OCI-LY1 (cell line): ENCODE data around the gene ANKRD30B.
"Not testable (repeated sequence)": the region's sequence is repeated elsewhere in the genome, so short reads cannot be mapped to it uniquely, and the experiment has no call there.

Experiments used
- H2AFZ ChIP-seq: fragments of 200-600 bp; sonication (generic), shearing (Covaris generic); 2 replicates; pipeline ENCODE4 v1.6.0; 2014; ENCODE audit warnings: antibody characterized with exemption, mild to moderate bottlenecking, low read length
- H3F3A ChIP-seq: fragments of 200-600 bp; sonication (generic), shearing (Covaris generic); 2 replicates; pipeline ENCODE4 v1.6.0; 2014; ENCODE audit warnings: mild to moderate bottlenecking, antibody characterized with exemption, low read length, moderate library complexity; ENCODE audit not compliant: insufficient read depth
- H3K27ac ChIP-seq: fragments of 200-600 bp; sonication (generic); 2 replicates; pipeline ENCODE4 v1.5.1; 2014; ENCODE audit warnings: low read length, mixed run types, mild to moderate bottlenecking, low read depth; ENCODE audit not compliant: poor library complexity, severe bottlenecking
- H3K27me3 ChIP-seq: fragments of 200-600 bp; sonication (generic); 2 replicates; pipeline ENCODE4 v1.6.0; 2014; ENCODE audit warnings: antibody characterized with exemption, mild to moderate bottlenecking, low read length, moderate library complexity; ENCODE audit not compliant: insufficient read depth
- H3K36me3 ChIP-seq: fragments of 200-600 bp; sonication (generic); 2 replicates; pipeline ENCODE4 v1.6.1; 2014; ENCODE audit warnings: mild to moderate bottlenecking, antibody characterized with exemption, low read length, moderate library complexity, mixed read lengths; ENCODE audit not compliant: insufficient read depth
- H3K4me1 ChIP-seq: fragments of 200-600 bp; sonication (generic); 2 replicates; pipeline ENCODE4 v1.5.1; 2014; ENCODE audit warnings: mild to moderate bottlenecking, low read length, moderate library complexity; ENCODE audit not compliant: insufficient read depth, severe bottlenecking
- H3K4me2 ChIP-seq: fragments of 200-600 bp; sonication (generic), shearing (Covaris generic); 2 replicates; pipeline ENCODE4 v1.6.1; 2014; ENCODE audit warnings: low read length
- H3K4me3 ChIP-seq: fragments of 200-600 bp; sonication (generic); 2 replicates; pipeline ENCODE4 v1.5.1; 2014; ENCODE audit warnings: low read length, low read depth, mild to moderate bottlenecking, mixed read lengths; ENCODE audit not compliant: poor library complexity, severe bottlenecking
- H3K79me2 ChIP-seq: fragments of 200-600 bp; shearing (Covaris generic); 2 replicates; pipeline ENCODE4 v1.6.1; 2016; ENCODE audit warnings: mixed run types, low read length, mixed read lengths; ENCODE audit not compliant: insufficient read depth
- H3K9ac ChIP-seq: fragments of 200-600 bp; sonication (generic), shearing (Covaris generic); 2 replicates; pipeline ENCODE4 v1.6.1; 2014; ENCODE audit warnings: mild to moderate bottlenecking, low read length, mixed read lengths
- H3K9me2 ChIP-seq: fragments of 200-600 bp; sonication (generic), shearing (Covaris generic); 2 replicates; pipeline ENCODE4 v1.6.1; 2014; ENCODE audit warnings: low read depth, mild to moderate bottlenecking, low read length, mixed read lengths
- H3K9me3 ChIP-seq: fragments of 200-600 bp; shearing (Covaris generic); 2 replicates; pipeline ENCODE4 v1.6.1; 2014; ENCODE audit warnings: low read length, mixed read lengths
- H4K20me1 ChIP-seq: fragments of 200-600 bp; sonication (generic), shearing (Covaris generic); 2 replicates; pipeline ENCODE4 v1.6.0; 2016; ENCODE audit warnings: mild to moderate bottlenecking, low read length; ENCODE audit not compliant: insufficient read depth
- CTCF ChIP-seq: fragments of 200-600 bp; sonication (generic), shearing (Covaris generic); IDR thresholded peaks from 2 replicates; pipeline ENCODE4 v1.5.1; 2017; ENCODE audit warnings: mild to moderate bottlenecking, antibody characterized with exemption, low read length, moderate library complexity, mixed read lengths
- EZH2 ChIP-seq: fragments of 200-600 bp; sonication (generic), shearing (Covaris generic); IDR thresholded peaks from 2 replicates; pipeline ENCODE4 v1.8.0; 2017; ENCODE audit warnings: borderline replicate concordance, mixed run types, mild to moderate bottlenecking, antibody characterized with exemption, low read length, moderate library complexity, mixed read lengths

ANKRD30B gene

GRCh38 chr18:14781671-14782070, 33.7 kb downstream of the ANKRD30B start:
- Histone ChIP-seq H2AFZ (0 out of 2 replicates have a peak overlapping the region, but pooled peaks have one; percentile 42), H3K36me3 (no peaks in the 10 kb centered on the region), H3F3A (no peaks in the 10 kb centered on the region), H3K9me2 (no peaks in the 10 kb centered on the region), H3K27ac (no peak overlapping the region), H3K4me2 (no peak overlapping the region; the same call in 1 of the 2 replicates), H3K27me3 (no peaks in the 10 kb centered on the region), H4K20me1 (no peaks in the 10 kb centered on the region), H3K9me3 (no peaks in the 10 kb centered on the region), H3K4me1 (peaks cover 42% of the 10 kb centered on the region), H3K79me2 (no peaks in the 10 kb centered on the region), H3K4me3 (no peak overlapping the region), H3K9ac (no peak overlapping the region)
- TF ChIP-seq CTCF = no peak
- TF ChIP-seq EZH2 = no peak

GRCh38 chr18:14784133-14784532, 36.2 kb downstream of the ANKRD30B start:
- H3K9me3 ChIP-seq = no peaks in the 10 kb centered on the region
- no peaks in the 10 kb centered on the region for H3K36me3 ChIP-seq
- no peaks in the 10 kb centered on the region for H3F3A ChIP-seq
- no peak for TF ChIP-seq CTCF
- TF ChIP-seq EZH2 = no peak
- no peaks in the 10 kb centered on the region for H4K20me1 ChIP-seq
- H3K79me2 ChIP-seq = no peaks in the 10 kb centered on the region
- no peaks in the 10 kb centered on the region for H3K9me2 ChIP-seq
- 0 out of 2 replicates have a peak overlapping the region, but pooled peaks have one; percentile 18 for H2AFZ ChIP-seq
- peaks cover 52% of the 10 kb centered on the region for H3K4me1 ChIP-seq
- no peak overlapping the region for H3K27ac ChIP-seq
- H3K4me3 ChIP-seq = no peak overlapping the region
- no peak overlapping the region for H3K4me2 ChIP-seq
- no peak overlapping the region for H3K9ac ChIP-seq
- H3K27me3 ChIP-seq = no peaks in the 10 kb centered on the region

GRCh38 chr18:14796876-14797275, 48.9 kb downstream of the ANKRD30B start:
- H2AFZ ChIP-seq, H3K9me2 ChIP-seq, H3K36me3 ChIP-seq, H3K9me3 ChIP-seq, H3K79me2 ChIP-seq, H3K4me2 ChIP-seq, H3F3A ChIP-seq, H3K9ac ChIP-seq, H3K4me3 ChIP-seq, H3K27ac ChIP-seq, H4K20me1 ChIP-seq, H3K27me3 ChIP-seq: not testable (repeated sequence)
- peaks cover 18% of the 10 kb centered on the region for H3K4me1 ChIP-seq

- not testable (repeated sequence) for H3K79me2 ChIP-seq, H3K36me3 ChIP-seq, H3K27me3 ChIP-seq, H3K9me3 ChIP-seq, H2AFZ ChIP-seq, H3K9ac ChIP-seq, H4K20me1 ChIP-seq, H3K4me3 ChIP-seq, H3K27ac ChIP-seq, H3F3A ChIP-seq, H3K4me2 ChIP-seq, H3K9me2 ChIP-seq
- peaks cover 18% of the 10 kb centered on the region for H3K4me1 ChIP-seq
Measured at GRCh38 chr18:14797969-14798764, 50.2 kb downstream of the ANKRD30B start.

GRCh38 chr18:14811081-14811480, 63.1 kb downstream of the ANKRD30B start:
- not testable (repeated sequence) for H2AFZ ChIP-seq, H3K27me3 ChIP-seq, H3K4me3 ChIP-seq, H3K9ac ChIP-seq, H3K9me3 ChIP-seq, H3K9me2 ChIP-seq, H3K4me2 ChIP-seq, H4K20me1 ChIP-seq, H3K36me3 ChIP-seq, H3K79me2 ChIP-seq, H3K27ac ChIP-seq, H3F3A ChIP-seq
- peaks cover 13% of the 10 kb centered on the region for H3K4me1 ChIP-seq

GRCh38 chr18:14826972-14827632, 79.1 kb downstream of the ANKRD30B start:
- H3K4me1 ChIP-seq = peaks cover 17% of the 10 kb centered on the region
- H3K27me3 ChIP-seq, H3K4me2 ChIP-seq, H3K4me3 ChIP-seq, H3K9me3 ChIP-seq, H3K79me2 ChIP-seq, H3K36me3 ChIP-seq, H3K9ac ChIP-seq, H3K9me2 ChIP-seq, H4K20me1 ChIP-seq, H2AFZ ChIP-seq, H3K27ac ChIP-seq, H3F3A ChIP-seq: not testable (repeated sequence)
